ENCODE data around the gene TAC1.
A peak's percentile ranks its signal among the peaks of the same experiment; 100 is the strongest.
"Not testable (repeated sequence)": the region's sequence is repeated elsewhere in the genome, so short reads cannot be mapped to it uniquely, and the experiment has no call there.

TAC1 gene

GRCh38 chr7:97731736-97732564, at the start of gene TAC1:
TAC1 (plus strand) TSS chr7:97732086; CDS start chr7:97732613, 527 bp downstream.
- no peak for DNase-seq

DNA sequence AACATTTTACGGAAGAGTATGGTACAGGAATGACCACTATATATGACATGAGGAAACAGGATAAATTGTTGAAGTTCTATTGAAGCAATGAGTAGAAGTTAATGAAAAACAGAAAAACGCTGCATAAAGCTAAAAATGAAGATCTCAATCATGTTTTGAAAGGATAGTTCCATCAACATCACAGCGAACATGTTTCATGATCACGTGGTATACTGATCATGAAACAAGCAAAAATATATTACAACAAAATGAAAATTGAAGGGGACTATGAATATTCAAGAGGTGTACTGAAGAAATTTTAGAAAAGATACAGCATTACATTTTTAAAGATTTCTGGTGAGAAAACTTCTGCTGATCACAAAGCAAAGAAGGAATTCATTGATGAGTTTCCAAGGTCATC, 45.9 kb upstream of the TAC1 start:
- no peak for DNase-seq

- DNase-seq = no peak
Observed at GRCh38 chr7:97693586-97693985, 38.3 kb upstream of the TAC1 start.

GRCh38 chr7:97694355-97694754, 37.5 kb upstream of the TAC1 start:
- DNase-seq = no peak

GRCh38 chr7:97697396-97697795, 34.5 kb upstream of the TAC1 start:
- no peak for DNase-seq

DNA sequence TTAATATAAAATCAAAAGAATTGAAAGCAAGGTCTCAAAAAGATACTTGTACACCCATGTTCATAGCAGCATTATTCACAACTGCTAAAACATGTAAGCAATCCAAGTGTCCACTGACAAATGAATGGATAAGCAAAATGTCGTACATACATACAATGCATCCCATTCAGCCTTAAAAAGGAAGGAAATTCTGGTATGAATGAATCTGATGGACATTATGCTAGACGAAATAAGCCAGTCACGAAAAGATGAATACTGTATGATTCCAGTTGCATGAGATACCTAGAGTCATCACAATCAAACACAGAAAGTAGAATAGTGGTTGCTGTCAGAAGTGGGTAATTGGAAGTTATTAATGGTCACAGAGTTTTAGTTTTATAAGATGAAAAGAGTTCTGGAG, 9.5 kb upstream of the TAC1 start:
- DNase-seq = no peak

DNA sequence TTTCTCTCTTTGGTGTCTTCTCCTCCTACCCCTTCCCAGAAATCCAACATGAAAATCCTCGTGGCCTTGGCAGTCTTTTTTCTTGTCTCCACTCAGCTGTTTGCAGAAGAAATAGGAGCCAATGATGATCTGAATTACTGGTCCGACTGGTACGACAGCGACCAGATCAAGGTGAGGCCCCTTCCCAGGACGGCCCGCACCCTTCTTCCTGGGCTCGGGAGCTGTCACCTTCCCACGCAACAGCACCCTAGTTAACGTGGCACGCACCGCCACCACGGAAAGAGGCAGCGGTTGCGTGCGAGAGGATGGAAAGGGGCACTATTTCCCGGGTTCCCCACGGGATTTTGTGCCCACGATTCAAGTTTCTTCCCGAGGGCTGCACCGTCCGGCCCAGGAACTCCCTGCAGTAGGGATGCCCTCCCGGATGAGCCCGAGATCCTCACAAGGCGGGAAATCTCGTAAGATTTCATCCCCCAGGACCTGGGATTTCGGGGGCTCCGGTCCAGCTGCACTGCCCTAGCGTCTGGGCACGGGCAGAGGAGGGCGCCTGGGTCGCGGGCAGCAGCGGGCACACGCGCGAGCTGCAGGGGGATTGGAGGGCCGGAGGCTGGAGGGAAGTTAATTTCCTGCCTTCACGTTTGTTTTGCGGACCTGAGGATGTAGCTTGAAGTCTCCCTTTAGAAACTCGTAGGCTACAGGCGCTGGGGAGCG, 834 bp downstream of the TAC1 start:
- no peak for DNase-seq

DNA sequence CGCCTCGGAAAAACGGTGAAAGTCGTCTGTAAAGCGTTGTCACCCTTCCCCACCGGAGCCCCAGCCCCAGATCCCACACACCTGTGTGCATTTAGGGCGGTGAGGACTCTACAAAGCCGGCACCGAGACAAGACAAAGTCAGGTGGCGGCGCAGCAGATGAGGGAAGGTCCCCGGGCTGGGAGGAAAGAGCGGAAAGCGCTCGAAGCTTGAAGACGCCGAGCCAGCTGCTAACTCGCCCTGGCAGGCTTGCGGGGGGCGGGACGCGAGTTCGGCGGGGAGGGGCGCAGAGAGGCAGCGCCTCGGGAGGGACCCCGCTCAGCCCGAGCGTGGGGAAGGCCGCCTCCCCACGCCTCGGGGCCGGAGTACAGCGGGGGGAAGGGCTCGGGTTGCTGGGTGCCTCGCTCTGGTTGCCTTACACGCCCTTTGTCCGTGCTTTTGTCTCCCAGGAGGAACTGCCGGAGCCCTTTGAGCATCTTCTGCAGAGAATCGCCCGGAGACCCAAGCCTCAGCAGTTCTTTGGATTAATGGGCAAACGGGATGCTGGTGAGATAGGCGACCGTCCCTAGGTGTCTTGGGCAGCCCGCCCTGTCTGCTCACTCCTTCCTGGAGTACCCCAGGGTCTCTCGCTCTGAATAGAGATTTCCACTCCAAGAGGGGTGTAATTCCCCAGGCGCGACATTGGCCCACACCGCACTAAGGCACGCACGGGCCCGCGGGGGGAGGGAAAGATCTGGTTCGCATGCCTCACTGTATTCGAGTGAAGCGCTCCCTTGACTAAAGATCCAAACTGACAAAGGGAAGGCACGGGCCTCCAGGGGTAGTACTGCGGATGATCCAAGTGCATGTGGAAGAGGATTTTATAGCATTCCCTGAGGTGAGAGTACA, 1.6 kb downstream of the TAC1 start:
- DNase-seq = peak in 1 of 3 experiments; percentile 29

GRCh38 chr7:97734255-97734654, 2.4 kb downstream of the TAC1 start:
- no peak for DNase-seq

DNA sequence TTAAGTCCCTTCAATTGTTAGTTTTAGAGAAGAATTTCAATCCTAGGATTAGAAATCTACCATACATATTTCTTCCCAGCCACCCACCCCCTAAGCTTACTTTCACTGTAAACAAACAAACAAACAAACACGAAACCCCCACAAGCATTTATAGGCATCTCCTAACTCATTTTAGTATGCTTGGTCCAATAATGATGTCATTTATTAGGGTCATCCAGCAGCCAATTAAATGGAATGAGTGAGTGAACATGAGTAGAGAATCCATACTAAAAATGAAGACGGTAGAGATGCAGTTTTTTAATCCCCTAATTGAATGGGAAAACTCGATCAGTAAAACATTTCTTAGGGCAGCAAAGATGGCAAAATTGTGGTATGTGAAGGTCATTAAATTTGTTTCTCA, 3.2 kb downstream of the TAC1 start:
- no peak for DNase-seq

- DNase-seq = no peak
Observed at GRCh38 chr7:97748482-97748881, 16.6 kb downstream of the TAC1 start.

- no peak for DNase-seq
Observed at GRCh38 chr7:97751566-97751965, 19.7 kb downstream of the TAC1 start.

- peak in 1 of 3 experiments; percentile 28 for DNase-seq
Observed at GRCh38 chr7:97752215-97752614, 20.3 kb downstream of the TAC1 start.

DNA sequence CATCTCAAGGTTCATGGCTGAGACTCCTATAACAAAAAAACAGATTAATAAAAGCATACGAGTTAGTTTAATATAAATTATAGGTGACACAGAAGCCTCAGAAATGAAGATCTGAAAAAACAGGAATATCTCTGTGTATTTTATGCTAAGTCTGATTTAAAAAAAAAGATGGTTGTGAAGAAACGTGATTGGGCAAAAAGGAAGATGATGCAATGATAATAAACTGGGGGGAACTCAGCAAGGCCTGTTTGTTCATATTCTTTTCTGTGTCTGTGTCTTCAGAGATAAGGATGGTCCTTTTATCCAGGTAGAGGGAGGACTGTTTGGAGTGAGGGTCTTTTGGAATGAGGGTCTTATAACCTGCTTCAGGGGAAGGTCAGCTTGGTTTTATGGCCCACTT, 25.9 kb downstream of the TAC1 start:
- no peak for DNase-seq

DNA sequence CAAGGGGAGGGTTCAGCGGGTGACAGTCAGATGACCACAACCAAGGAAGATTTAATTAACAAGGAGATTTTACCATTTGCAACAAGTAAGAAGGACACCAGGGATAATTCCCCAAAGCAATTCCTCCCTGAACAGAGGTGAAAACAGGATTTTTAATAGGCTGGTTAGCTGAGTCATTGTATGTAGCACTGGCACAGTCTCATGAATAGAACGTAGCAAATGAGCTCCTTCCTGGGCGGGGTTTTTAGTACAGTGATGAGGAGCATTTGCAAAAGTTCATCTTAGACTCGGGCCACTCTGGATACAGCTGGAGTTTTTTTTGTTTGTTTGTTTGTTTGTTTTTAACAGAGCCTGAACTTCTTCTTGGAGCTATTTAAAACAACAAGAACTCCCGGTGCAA, 39.0 kb downstream of the TAC1 start:
- no peak for DNase-seq

DNA sequence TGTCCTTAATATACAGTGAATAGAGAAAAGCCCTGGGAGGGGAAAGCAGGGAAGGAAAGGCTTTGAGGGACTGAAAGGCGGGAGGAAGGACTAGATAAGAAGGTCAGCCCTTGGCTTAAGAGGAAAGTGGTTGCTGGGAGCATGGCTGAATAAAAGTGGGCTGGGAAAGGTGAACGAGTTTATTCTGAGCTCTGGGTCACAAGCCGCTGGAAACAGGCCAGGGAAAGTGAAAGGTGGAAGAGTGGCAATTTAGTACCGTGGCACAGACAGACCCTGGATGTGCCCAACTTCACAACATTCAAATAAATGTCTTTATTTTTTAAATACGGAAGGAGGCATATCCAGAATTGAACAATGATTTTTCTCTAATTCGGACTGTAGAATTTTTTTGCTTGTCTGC, 39.7 kb downstream of the TAC1 start:
- peak in 1 of 3 experiments; percentile 9 for DNase-seq

DNA sequence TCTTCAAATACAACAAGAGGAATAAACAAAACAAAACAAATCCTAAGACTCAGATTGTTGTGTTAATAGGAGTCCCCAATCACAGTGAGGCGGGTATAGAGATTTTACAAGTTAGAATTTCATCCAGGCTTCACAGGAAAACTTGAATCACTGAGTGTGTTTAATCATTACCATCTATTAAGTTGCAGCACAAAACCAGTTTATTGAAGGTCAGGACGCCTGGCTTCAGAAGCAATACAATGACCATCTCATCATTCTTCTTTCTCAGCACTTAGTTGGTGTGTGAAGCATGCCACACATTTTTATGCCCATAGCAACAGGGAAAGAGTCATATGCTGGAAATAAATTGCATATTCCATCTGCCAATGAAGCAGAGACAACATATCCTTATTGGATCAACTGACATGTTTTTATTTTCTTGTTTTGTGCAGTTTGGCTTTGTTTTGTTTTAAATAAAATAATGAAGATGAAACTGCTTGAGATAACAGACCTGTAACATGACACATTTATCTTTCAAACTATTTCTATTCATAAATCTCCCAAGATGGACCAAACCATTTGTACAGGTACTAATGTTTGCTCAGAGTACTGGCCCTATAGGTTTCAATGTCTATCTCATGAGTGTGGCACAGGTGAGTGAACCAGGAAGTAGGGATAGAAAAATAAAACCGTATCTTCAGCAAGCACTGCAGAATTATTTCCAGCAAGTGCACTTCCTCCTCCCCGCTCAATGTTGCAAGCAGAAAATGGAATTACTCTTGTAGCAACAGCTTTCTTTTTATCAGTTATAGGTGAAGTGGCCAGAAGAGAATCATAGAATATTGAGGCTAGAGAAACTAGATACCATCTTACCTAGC, 40.4 kb downstream of the TAC1 start:
- DNase-seq = peak in 2 of 3 experiments; percentile 41 to 65

GRCh38 chr7:97786398-97786797, 54.5 kb downstream of the TAC1 start:
- not testable (repeated sequence) for DNase-seq

Measured in NCI-H1417 (cell line).